Measurements from ENCODE around the gene SMC5. TPM values are rescaled to one million over a fixed set of nuclear protein-coding genes. Genes with fewer than 3 reads are reported as not detected.

SMC5 gene
- total and polyA plus RNA-seq, 2 of the 8 experiments (the other 6 are each of a cell fraction or from before 2014, with no cell fraction given): 4.5 to 22.6 TPM

DNA sequence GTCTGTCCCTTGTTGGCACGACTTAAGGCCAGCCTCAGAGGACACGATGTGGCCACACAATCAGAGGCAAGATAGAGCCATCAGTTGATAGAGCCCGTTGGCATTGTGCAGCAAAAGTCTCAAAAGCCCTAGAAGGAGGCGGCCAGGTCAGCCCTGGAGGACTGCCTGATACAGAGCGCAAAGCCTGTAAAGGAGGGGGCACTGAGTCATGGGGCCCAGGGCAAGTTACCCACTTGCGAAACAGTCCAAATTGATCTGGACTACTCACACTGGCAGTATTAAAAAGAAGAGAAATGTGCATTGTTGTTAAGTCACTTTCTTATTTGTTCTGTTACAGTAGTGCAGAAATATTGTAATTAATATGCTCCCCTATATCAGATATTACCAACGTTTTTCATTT is 104.2 kb downstream of the SMC5 start:
- FAIRE-seq: no peak
- no peak overlapping the region for H2BK15ac ChIP-seq (ENCODE audit: low read length)
- POLR2A ChIA-PET (ENCODE audit: partially characterized antibody): interaction anchor here (1.1 kb wide), 1 partner anchor 103 kb away, joined by 3 read pairs; no protein-coding TSS in a partner anchor

More for the DNA sequence above, 104.2 kb downstream of the SMC5 start:
- H2BK12ac ChIP-seq (ENCODE audit: low read depth, low read length): no peak overlapping the region
- H3K9me3 ChIP-seq (ENCODE audit: insufficient read depth in 2 of 2, low read depth in 1 of 2, low read length in 1 of 2): no peaks in the 10 kb centered on the region
- H3K36me3 ChIP-seq (ENCODE audit: control insufficient read depth in 2 of 4, insufficient read depth in 4 of 4, low read length in 3 of 4): no peaks in the 10 kb centered on the region
- DNase-seq (ENCODE audit: low read depth in 1 of 2, low spot score in 2 of 2): no peak
- no peak overlapping the region for H3K4me3 ChIP-seq (ENCODE audit: extremely low read depth in 1 of 4, insufficient read depth in 2 of 4, low read depth in 3 of 4, low read length in 4 of 4)
- H4K5ac ChIP-seq (ENCODE audit: insufficient read length, low read depth, low read length): no peak overlapping the region
- no peak overlapping the region for H2BK5ac ChIP-seq (ENCODE audit: low read depth, low read length)
- H3K18ac ChIP-seq (ENCODE audit: extremely low read depth, low read length): no peak overlapping the region
- no peak overlapping the region for H2AFZ ChIP-seq (ENCODE audit: low read length)
- H3K56ac ChIP-seq (replicated peaks; ENCODE audit: insufficient read length, low read depth, low read length): no peak overlapping the region
- CTCF ChIA-PET (ENCODE audit: partially characterized antibody): no interaction called here
- H3K23me2 ChIP-seq (ENCODE audit: low read depth, low read length): no peaks in the 10 kb centered on the region
- H3K4ac ChIP-seq (replicated peaks; ENCODE audit: insufficient read length, low read depth, low read length): no peak overlapping the region
- no peak overlapping the region for H3K27ac ChIP-seq (ENCODE audit: low read depth, low read length)
- no peaks in the 10 kb centered on the region for H3K4me1 ChIP-seq (replicated peaks in 1 of 4; ENCODE audit: control insufficient read depth in 3 of 4, insufficient read depth in 4 of 4, low read length in 3 of 4)
- no peaks in the 10 kb centered on the region for H3K79me1 ChIP-seq (ENCODE audit: low read depth, low read length)
- peaks cover 0 to 1% (median 0%) of the 10 kb centered on the region in 4 experiments; a peak in 1 of 7 replicates for H3K27me3 ChIP-seq (replicated peaks in 1 of 4; ENCODE audit: control insufficient read depth in 3 of 4, extremely low read depth in 1 of 4, insufficient read depth in 3 of 4, low read length in 3 of 4)
- no peak overlapping the region for H3K9ac ChIP-seq (replicated peaks in 1 of 4; ENCODE audit: extremely low read depth in 1 of 4, low read depth in 3 of 4, low read length in 3 of 4)
- no peak overlapping the region for H2AK5ac ChIP-seq (ENCODE audit: low read depth, low read length)
- H3K4me2 ChIP-seq (ENCODE audit: insufficient read depth in 1 of 2, low read depth in 2 of 2, low read length in 2 of 2): no peak overlapping the region
- H4K91ac ChIP-seq (replicated peaks; ENCODE audit: insufficient read length, low read length): no peak overlapping the region
- no peaks in the 10 kb centered on the region for H3K79me2 ChIP-seq (ENCODE audit: control insufficient read depth in 1 of 2, insufficient read depth in 2 of 2, low read length in 2 of 2)
- no peak overlapping the region for H2BK20ac ChIP-seq (ENCODE audit: low read length)
- 87% methylated on average over 7 of the region's 7 CpGs; no CpG with 5 or more reads in 1 of the 2 experiments for WGBS, 2 experiments (ENCODE audit: extremely low coverage in 1 of 2, insufficient coverage in 1 of 2, insufficient read length in 1 of 2, insufficient replicate concordance in 2 of 2, low coverage in 1 of 2, low lambda C conversion rate in 2 of 2, missing lambda C conversion rate in 1 of 2)
- no peak overlapping the region for H3K14ac ChIP-seq (ENCODE audit: insufficient read length)
- TF ChIP-seq KDM4A (IDR thresholded peaks at IDR 0.05; ENCODE audit: low read depth, low read length, severe bottlenecking) (no peak), TCF12 (IDR thresholded peaks at IDR 0.05; ENCODE audit: low read depth, low read length) (no peak), NRF1 (IDR thresholded peaks at IDR 0.05; ENCODE audit: low read depth, low read length) (no peak)
- no peaks in the 10 kb centered on the region for H4K20me1 ChIP-seq (replicated peaks in 1 of 2; ENCODE audit: control insufficient read depth in 1 of 2, insufficient read depth in 2 of 2, low read length in 2 of 2)
- no peak overlapping the region for H4K8ac ChIP-seq (ENCODE audit: extremely low read depth, insufficient read depth, low read length)
- no peak overlapping the region for H2BK120ac ChIP-seq (replicated peaks; ENCODE audit: low read depth, low read length)
- no peak overlapping the region for H3K23ac ChIP-seq (ENCODE audit: insufficient read length)
